Thymus (tissue), 11 donors: Measurements from ENCODE around the gene SART1. TPM values are rescaled to one million over a fixed set of nuclear protein-coding genes. Genes with fewer than 3 reads are reported as not detected.

Experiments used
- DNase-seq, 9 donors: peaks; one replicate each; pipeline ENCODE4 v3.0.0-alpha.2; 2013; ENCODE audit warnings: low spot score in 9 of 9, low read depth in 6 of 9, missing footprints in 1 of 9
- H3K27ac ChIP-seq, 2 donors: one replicate each; pipeline ENCODE4 v1.5.1; 2013; ENCODE audit warnings: control low read depth in 1 of 2, low read depth in 1 of 2, low read length in 1 of 2, mild to moderate bottlenecking in 1 of 2, moderate library complexity in 1 of 2
- H3K27me3 ChIP-seq, 2 donors: one replicate each; pipeline ENCODE4 v1.5.1; 2013; ENCODE audit warnings: low read length in 1 of 2; ENCODE audit not compliant: control insufficient read depth in 2 of 2, insufficient read depth in 1 of 2
- H3K36me3 ChIP-seq, 2 donors: one replicate each; pipeline ENCODE4 v1.5.1; 2013; ENCODE audit warnings: low read length in 1 of 2, mild to moderate bottlenecking in 1 of 2, moderate library complexity in 1 of 2; ENCODE audit not compliant: control insufficient read depth in 2 of 2, insufficient read depth in 2 of 2
- H3K4me1 ChIP-seq, 2 donors: one replicate each; pipeline ENCODE4 v1.5.1; 2013; ENCODE audit warnings: low read length in 2 of 2; ENCODE audit not compliant: control insufficient read depth in 2 of 2, insufficient read depth in 2 of 2
- H3K4me3 ChIP-seq, 2 donors: one replicate each; pipeline ENCODE4 v1.5.1; 2013; ENCODE audit warnings: low read length in 2 of 2, control low read depth in 1 of 2, mild to moderate bottlenecking in 1 of 2
- H3K9me3 ChIP-seq, 2 donors: one replicate each; pipeline ENCODE4 v1.5.1; 2013; ENCODE audit warnings: low read length in 1 of 2, mild to moderate bottlenecking in 1 of 2; ENCODE audit not compliant: control insufficient read depth in 2 of 2, insufficient read depth in 1 of 2
- WGBS: extraction: QIAGEN DNeasy Blood & Tissue Kit; methylation state at CpG from one replicate; pipeline ENCODE4 v1.1.7; 2013; 5-methylcytosine and 5-hydroxymethylcytosine counted together
- polyA plus RNA-seq: library from polyadenylated mRNA; stranded (reverse); fragments of 200-250 nt; gene quantifications from one replicate; pipeline ENCODE4 v1.2.3, GENCODE V29; 2013
- total RNA-seq: library from RNA; stranded (reverse); fragments of 120-200 nt; gene quantifications from one replicate; pipeline ENCODE4 v1.2.4, GENCODE V29; 2013
- donor health status: healthy.

SART1 gene
- total and polyA plus RNA-seq, 2 donors, result 35.4 to 97.5 TPM

GRCh38 chr11:65979261-65979759 lies 17.8 kb downstream of the SART1 start:
- H3K4me1 ChIP-seq, result no peaks in the 10 kb centered on the region
- no peak for DNase-seq
- no peaks in the 10 kb centered on the region for H3K27me3 ChIP-seq
- H3K9me3 ChIP-seq, result no peaks in the 10 kb centered on the region
- H3K27ac ChIP-seq, result no peak overlapping the region
- no peak overlapping the region for H3K4me3 ChIP-seq
- H3K36me3 ChIP-seq, result peaks cover 46 to 50% of the 10 kb centered on the region in 2 donors
- 97% methylated on average over 10 of the region's 10 CpGs for WGBS

DNA sequence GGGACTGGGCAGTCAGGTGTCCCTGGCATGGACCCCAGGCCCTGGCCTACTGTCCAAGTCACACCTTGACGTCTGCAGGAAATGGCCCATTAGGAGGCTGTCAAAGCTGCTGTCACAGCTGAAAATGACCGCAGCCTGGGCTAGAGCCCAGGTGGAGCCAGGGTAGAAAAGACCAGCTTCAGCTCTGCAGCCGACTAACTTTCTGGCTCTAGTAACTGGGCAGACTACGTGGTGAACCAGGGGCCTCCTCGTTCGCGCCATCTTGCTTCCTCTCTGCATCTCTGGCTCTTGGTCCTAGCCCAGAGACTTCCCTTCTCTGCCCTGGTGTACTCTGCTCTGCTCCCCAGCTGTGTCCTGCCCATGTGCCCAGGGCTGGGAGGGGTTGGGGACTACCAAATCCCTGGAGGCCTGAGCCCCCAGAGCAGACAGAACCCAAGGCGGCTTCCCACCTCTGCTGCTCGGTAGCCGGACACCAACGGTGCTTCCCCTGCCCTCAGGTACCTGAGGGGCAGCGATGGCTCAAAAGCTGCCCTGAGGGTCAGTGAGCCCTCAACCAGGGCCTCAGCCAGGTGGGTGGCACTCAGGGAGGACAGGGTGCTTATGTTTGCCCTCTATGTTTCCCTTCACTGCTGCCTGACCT lies 19.7 kb downstream of the SART1 start:
- WGBS, result 94% methylated on average over 12 of the region's 12 CpGs
- H3K27ac ChIP-seq, result no peak overlapping the region

GRCh38 chr11:65981972-65982823 lies 20.7 kb downstream of the SART1 start:
- no peaks in the 10 kb centered on the region for H3K9me3 ChIP-seq
- no peaks in the 10 kb centered on the region for H3K27me3 ChIP-seq
- H3K36me3 ChIP-seq, result peaks cover 29% of the 10 kb centered on the region in 2 donors
- no peak overlapping the region for H3K27ac ChIP-seq
- DNase-seq, result no peak
- H3K4me1 ChIP-seq, result no peaks in the 10 kb centered on the region
- WGBS, result 88% methylated on average over 16 of the region's 16 CpGs
- no peak overlapping the region for H3K4me3 ChIP-seq

More for the DNA sequence above, 19.7 kb downstream of the SART1 start:
- Histone ChIP-seq H3K9me3 (no peaks in the 10 kb centered on the region), H3K4me1 (no peaks in the 10 kb centered on the region), H3K36me3 (peaks cover 39% of the 10 kb centered on the region in 2 donors), H3K4me3 (no peak overlapping the region), H3K27me3 (no peaks in the 10 kb centered on the region)
- DNase-seq, result no peak

DNA sequence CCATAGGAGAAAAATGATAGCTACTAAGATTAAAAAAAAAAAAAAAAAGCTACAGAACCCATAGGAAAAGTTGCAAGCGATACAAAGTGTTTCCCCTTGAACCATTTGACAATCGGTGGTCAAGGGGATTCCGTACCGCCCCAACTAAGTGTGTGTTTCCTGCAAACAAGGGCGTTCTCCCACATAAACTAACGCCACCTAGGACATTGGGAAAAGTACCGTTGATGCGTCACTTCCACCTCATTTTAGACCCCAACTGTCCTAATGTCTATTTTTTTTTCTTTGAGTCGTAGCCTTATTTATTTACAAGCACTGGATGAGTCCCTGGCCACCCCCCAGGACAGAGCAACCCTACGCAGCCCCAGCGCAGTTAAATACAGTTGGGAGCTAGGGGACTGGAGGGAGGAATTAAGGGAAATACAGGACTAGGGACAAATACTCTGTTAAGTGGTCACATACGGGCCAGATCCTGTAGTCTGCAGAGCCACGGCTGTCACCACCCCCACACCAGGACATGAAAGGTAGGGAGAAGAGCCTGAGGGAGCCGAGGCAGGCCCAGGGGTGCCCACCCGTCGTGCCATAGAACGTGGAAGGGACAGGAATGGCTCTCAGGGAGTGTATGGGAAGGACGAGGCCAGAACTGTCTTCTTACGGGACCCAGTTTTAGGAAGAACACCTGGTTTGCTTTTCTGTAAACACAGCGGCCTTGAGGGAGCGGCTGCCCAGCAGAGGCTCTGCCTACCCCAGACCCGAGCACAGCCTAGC lies 21.5 kb downstream of the SART1 start:
- Histone ChIP-seq H3K4me1 (no peaks in the 10 kb centered on the region), H3K36me3 (peaks cover 21% of the 10 kb centered on the region in 2 donors), H3K27me3 (no peaks in the 10 kb centered on the region), H3K4me3 (no peak overlapping the region), H3K9me3 (no peaks in the 10 kb centered on the region), H3K27ac (no peak overlapping the region)
- no peak for DNase-seq
- WGBS, result 91% methylated on average over 22 of the region's 22 CpGs

- Histone ChIP-seq H3K27ac (no peak overlapping the region), H3K9me3 (no peaks in the 10 kb centered on the region), H3K36me3 (peaks cover 15% of the 10 kb centered on the region in 2 donors), H3K4me1 (no peaks in the 10 kb centered on the region), H3K27me3 (no peaks in the 10 kb centered on the region), H3K4me3 (no peak overlapping the region)
- 97% methylated on average over 5 of the region's 5 CpGs for WGBS
- DNase-seq, result no peak
Measured at GRCh38 chr11:65983589-65983987, 22.1 kb downstream of the SART1 start.

GRCh38 chr11:65987336-65987735 lies 25.8 kb downstream of the SART1 start:
- peaks cover 0 to 6% of the 10 kb centered on the region in 2 donors for H3K36me3 ChIP-seq
- no peaks in the 10 kb centered on the region for H3K9me3 ChIP-seq
- H3K4me3 ChIP-seq, result no peak overlapping the region
- H3K27me3 ChIP-seq, result no peaks in the 10 kb centered on the region
- H3K27ac ChIP-seq, result no peak overlapping the region
- H3K4me1 ChIP-seq, result peaks cover 2 to 3% of the 10 kb centered on the region in 2 donors
- WGBS, result 84% methylated on average over 9 of the region's 9 CpGs
- DNase-seq, result no peak

DNA sequence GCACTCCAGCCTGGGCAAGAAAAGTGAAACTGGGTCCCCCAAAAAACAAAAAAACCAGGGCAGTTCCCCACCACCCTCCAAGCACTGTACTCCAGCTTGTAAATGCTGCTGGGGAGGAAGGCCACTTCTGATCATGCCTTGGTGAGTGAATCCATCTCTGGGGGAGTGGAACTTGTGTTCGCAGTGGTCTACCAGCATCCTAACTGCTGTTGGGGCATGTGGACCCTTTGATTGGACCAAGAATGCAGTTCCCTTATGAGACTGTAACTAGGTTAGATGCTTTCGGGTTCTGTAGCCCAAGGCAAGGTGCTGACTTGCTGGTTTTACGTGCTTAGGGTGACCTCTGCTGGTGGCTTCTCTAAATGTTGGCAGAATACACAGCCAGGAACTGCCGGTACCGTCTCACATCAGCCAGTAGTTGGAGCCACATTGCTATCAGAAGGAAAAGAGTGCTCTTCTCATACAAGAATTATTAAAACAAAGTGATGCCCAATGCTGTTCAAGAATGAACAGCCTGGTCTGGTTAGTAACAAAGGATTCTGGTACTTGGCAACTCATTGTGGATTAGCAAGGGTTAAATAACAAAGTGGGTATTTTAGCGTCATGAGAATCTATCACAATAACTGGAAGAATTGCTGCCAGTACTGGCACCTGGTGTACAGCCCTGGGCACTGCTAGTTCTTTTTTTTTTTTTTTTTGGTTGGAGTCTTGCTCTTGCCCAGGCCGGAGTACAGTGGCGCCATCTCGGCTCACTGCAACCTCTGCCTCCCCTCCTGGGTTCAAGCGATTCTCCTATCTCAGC lies 27.5 kb downstream of the SART1 start:
- Histone ChIP-seq H3K4me1 (peaks cover 2 to 3% of the 10 kb centered on the region in 2 donors), H3K9me3 (no peaks in the 10 kb centered on the region), H3K27ac (peak overlapping the region; percentile 3 to 21), H3K27me3 (no peaks in the 10 kb centered on the region), H3K4me3 (no peak overlapping the region), H3K36me3 (peaks cover 0 to 3% of the 10 kb centered on the region in 2 donors)
- 22% methylated on average over 10 of the region's 10 CpGs for WGBS
- peak; percentile 82 to 99 (median 98) for DNase-seq

DNA sequence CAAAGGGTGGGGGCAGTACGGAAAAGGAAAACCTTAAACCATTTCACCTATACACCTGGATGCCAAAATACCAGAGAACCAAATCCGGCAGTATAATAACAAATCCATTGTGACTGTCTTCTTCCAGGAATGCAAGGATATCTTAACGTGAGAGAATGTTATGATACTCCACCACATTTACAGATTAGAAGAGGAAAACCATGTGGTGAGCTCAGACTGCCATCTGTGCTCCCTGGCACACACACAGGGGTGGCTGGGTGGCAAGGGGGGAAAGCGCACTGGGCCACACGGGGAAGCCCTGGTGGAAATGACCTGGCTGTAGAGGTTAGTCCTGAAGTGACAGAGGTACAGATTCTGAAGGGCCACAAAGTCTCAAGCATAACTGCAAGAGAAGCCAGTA lies 30.5 kb downstream of the SART1 start:
- Histone ChIP-seq H3K27me3 (no peaks in the 10 kb centered on the region), H3K27ac (no peak overlapping the region), H3K4me1 (peaks cover 2 to 3% of the 10 kb centered on the region in 2 donors), H3K36me3 (peaks cover 10 to 11% of the 10 kb centered on the region in 2 donors), H3K4me3 (no peak overlapping the region), H3K9me3 (no peaks in the 10 kb centered on the region)
- DNase-seq, result no peak
- whole genome bisulfite sequencing, result 97% methylated on average over 5 of the region's 5 CpGs
